Upper lobe of right lung (tissue), 1 donor: ENCODE data around the gene TMEM223. TPM values are rescaled to one million over a fixed set of nuclear protein-coding genes. Genes with fewer than 3 reads are reported as not detected.

Source experiments
- ATAC-seq: fragments of 200-7000 bp; cut with Tn5 transposase; one replicate; pipeline ENCODE4 v1.9.1; 2020; ENCODE audit warnings: mild to moderate bottlenecking, moderate library complexity
- DNase-seq: peaks from one replicate; pipeline ENCODE4 v3.0.0-alpha.2; 2020
- H3K27ac ChIP-seq: fragments of 200-600 bp; one replicate; pipeline ENCODE4 v1.8.0; 2022
- H3K27me3 ChIP-seq: fragments of 200-600 bp; one replicate; pipeline ENCODE4 v1.8.0; 2022; ENCODE audit warnings: mild to moderate bottlenecking
- H3K36me3 ChIP-seq: fragments of 200-600 bp; one replicate; pipeline ENCODE4 v1.8.0; 2022
- H3K4me1 ChIP-seq: fragments of 200-600 bp; one replicate; pipeline ENCODE4 v1.8.0; 2022
- H3K4me3 ChIP-seq: fragments of 200-600 bp; one replicate; pipeline ENCODE4 v1.8.0; 2022; ENCODE audit warnings: mild to moderate bottlenecking
- H3K9me3 ChIP-seq: fragments of 200-600 bp; one replicate; pipeline ENCODE4 v1.8.0; 2022
- intact Hi-C: fragments of 100-400 bp; cut with DNase I; formaldehyde crosslinking; loops from one replicate; pipeline ENCODE4 v1.11.0; 2022
- total RNA-seq: library from RNA; stranded (reverse); fragmentation: NEBNext Ultra II Directional; extraction: Animal tissue kit (Norgen Biotek cat#: 25700); gene quantifications from one replicate; pipeline ENCODE4 v1.2.1, GENCODE V29; 2021
- TF ChIP-seq, protein P1 (sequence below): fragments of 200-600 bp; IDR thresholded peaks from one replicate; pipeline ENCODE4 v1.8.0; 2022; ENCODE audit warnings: antibody characterized with exemption
- donor health status: DM: no; HTN: yes; CAD: no; lungs with severe emphysema.

Gene TMEM223
- total RNA-seq, 1 donor from 2014 or later = 14.8 TPM

GRCh38 chr11:62811659-62812058 is 19.9 kb upstream of the TMEM223 start:
- ATAC-seq = no peak
- intact Hi-C loops = no loop called here
- no peaks in the 10 kb centered on the region for H3K9me3 ChIP-seq
- H3K4me1 ChIP-seq = peaks cover 5% of the 10 kb centered on the region
- no peak for DNase-seq
- TF ChIP-seq, protein P1, sequence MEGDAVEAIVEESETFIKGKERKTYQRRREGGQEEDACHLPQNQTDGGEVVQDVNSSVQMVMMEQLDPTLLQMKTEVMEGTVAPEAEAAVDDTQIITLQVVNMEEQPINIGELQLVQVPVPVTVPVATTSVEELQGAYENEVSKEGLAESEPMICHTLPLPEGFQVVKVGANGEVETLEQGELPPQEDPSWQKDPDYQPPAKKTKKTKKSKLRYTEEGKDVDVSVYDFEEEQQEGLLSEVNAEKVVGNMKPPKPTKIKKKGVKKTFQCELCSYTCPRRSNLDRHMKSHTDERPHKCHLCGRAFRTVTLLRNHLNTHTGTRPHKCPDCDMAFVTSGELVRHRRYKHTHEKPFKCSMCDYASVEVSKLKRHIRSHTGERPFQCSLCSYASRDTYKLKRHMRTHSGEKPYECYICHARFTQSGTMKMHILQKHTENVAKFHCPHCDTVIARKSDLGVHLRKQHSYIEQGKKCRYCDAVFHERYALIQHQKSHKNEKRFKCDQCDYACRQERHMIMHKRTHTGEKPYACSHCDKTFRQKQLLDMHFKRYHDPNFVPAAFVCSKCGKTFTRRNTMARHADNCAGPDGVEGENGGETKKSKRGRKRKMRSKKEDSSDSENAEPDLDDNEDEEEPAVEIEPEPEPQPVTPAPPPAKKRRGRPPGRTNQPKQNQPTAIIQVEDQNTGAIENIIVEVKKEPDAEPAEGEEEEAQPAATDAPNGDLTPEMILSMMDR = no peak
- H3K27me3 ChIP-seq = no peaks in the 10 kb centered on the region
- no peak overlapping the region for H3K27ac ChIP-seq
- no peak overlapping the region for H3K4me3 ChIP-seq
- peaks cover 13% of the 10 kb centered on the region for H3K36me3 ChIP-seq

- peaks cover 6% of the 10 kb centered on the region for H3K36me3 ChIP-seq
- H3K27me3 ChIP-seq = no peaks in the 10 kb centered on the region
- no peak overlapping the region for H3K27ac ChIP-seq
- TF ChIP-seq, protein P1 = no peak
- no peak overlapping the region for H3K4me3 ChIP-seq
- H3K4me1 ChIP-seq = peaks cover 14% of the 10 kb centered on the region
- no peak for ATAC-seq
- DNase-seq = no peak
- H3K9me3 ChIP-seq = no peaks in the 10 kb centered on the region
- intact Hi-C loops = no loop called here
Observed at GRCh38 chr11:62810748-62811147, 18.9 kb upstream of the TMEM223 start.

DNA sequence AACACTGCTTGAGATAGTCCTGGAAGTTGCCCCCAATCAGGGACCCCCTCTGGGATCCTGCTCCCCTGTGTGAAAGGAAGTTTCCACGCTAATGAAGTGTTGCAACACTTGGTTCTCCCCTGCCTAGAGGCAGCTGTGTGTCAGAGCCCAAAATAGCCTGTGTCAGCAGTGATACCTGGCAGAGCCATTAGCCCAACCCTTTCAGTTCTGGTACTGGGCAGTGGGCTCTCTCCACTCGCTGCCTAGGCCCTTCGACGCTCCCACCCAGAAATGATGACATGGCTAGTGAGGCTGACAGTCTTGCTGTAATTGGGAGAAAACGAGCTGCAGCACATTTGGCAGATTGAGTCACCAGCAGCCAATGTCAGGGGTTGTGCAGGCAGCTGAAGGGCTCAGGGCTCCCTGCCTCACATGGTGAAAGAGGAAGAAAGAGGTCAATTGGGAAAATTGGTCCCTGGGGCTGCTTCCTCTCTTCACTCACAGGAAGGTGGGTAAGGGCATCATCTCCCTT is 14.9 kb upstream of the TMEM223 start:
- Histone ChIP-seq H3K9me3 (no peaks in the 10 kb centered on the region), H3K4me1 (peaks cover 28% of the 10 kb centered on the region), H3K27me3 (no peaks in the 10 kb centered on the region), H3K36me3 (peaks cover 23% of the 10 kb centered on the region), H3K4me3 (no peak overlapping the region), H3K27ac (peak overlapping the region; percentile 93)
- DNase-seq = no peak
- ATAC-seq = peak; percentile 12
- TF ChIP-seq, protein P1 = no peak
- intact Hi-C loops = no loop called here

DNA sequence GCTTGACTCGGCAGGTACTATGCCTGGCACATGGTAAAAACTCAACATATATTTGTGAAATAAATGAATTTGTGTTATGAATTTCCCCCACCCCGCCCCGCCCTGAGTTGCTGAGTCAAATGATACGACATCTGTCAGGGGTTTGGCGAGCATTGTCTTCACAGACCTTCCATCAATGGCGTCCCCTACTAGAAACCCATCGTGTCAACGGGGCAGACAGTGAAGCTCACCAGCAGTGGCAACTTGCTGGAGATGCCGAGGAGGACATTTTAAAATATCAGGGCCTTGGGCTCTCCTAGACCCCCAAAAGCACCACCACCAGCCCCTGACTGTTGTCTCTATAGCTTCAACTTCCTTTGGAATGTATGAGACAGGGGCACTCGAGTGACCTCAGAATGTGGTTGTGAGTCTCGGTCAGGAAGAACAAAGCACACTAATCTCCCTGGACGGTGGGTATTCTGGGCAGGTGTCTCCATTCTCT is 14.2 kb upstream of the TMEM223 start:
- Histone ChIP-seq H3K4me1 (peaks cover 28% of the 10 kb centered on the region), H3K4me3 (peak overlapping the region; percentile 83), H3K36me3 (peaks cover 29% of the 10 kb centered on the region), H3K27ac (peak overlapping the region; percentile 93), H3K9me3 (no peaks in the 10 kb centered on the region), H3K27me3 (no peaks in the 10 kb centered on the region)
- TF ChIP-seq, protein P1 = no peak
- ATAC-seq (no peak), DNase-seq (no peak)
- intact Hi-C loops = no loop called here

DNA sequence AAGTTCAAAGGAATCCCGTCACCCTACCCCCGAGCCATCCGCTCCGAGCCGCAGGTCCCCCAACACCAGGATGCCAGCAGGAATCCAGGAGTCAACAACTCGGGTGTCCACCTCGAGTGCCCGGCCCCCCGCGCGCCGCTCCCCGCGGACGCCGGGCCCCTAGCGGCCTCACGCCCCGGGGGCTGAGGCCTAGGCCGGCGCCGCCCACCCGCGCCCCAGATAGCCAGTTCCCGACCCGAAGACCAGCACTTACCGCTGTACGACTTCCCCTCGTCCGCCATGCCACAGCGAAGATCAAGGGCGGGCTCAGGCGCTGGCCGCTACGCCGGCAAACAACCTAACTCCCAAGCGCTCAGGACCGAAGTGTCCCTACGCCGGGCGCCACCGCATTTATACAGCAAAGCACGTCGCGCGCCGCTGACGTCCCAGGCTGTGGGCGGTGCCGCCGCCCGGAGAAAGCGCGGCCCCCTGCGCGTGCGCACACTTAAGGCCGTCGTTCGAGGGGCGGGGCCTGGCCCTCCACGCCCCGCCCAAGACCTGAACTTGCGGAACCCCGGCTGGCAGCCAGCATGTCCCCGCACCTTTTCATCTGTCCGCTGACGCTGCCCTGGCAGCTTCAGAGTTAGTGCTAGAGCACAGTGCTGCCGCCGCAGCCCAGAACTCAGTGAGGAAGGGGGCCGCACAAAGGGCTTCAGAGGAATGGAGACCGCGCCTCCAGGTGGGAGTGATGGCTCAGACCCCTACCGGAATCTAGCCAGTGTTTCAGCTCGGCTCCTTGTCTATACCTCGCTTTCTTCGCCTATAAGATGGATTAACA is 13.5 kb upstream of the TMEM223 start, which contains the start of gene NXF1:
Gene NXF1, minus strand, starts transcription at position 365 of the 817 bp plus-strand sequence. Its CDS starts 84 bp downstream, at position 281.
- Histone ChIP-seq H3K9me3 (no peaks in the 10 kb centered on the region), H3K27me3 (no peaks in the 10 kb centered on the region), H3K27ac (peak within 1 kb of the TSS; percentile 93), H3K4me1 (peaks cover 28% of the 10 kb centered on the region), H3K4me3 (peak within 1 kb of the TSS; percentile 83), H3K36me3 (peaks cover 36% of the 10 kb centered on the region)
- TF ChIP-seq, protein P1 = peak; percentile 9
- intact Hi-C loops = no loop called here
- ATAC-seq = peak; percentile 95
- DNase-seq = peak; percentile 97
